Right forelimb (tissue), 1 donor: Measurements from ENCODE around the gene KLK10.
"Not testable (repeated sequence)": the region's sequence is repeated elsewhere in the genome, so short reads cannot be mapped to it uniquely, and the experiment has no call there.

Experiments used
- DNase-seq: peaks from one replicate; pipeline ENCODE4 v3.0.0-alpha.2; 2018

KLK10 gene

GRCh38 chr19:51001515-51001914, 18.0 kb downstream of the KLK10 start, which contains the start of gene KLK8:
KLK8 (minus strand) TSS chr19:51001604; CDS start chr19:51001167, 437 bp downstream.
- no peak for DNase-seq

DNA sequence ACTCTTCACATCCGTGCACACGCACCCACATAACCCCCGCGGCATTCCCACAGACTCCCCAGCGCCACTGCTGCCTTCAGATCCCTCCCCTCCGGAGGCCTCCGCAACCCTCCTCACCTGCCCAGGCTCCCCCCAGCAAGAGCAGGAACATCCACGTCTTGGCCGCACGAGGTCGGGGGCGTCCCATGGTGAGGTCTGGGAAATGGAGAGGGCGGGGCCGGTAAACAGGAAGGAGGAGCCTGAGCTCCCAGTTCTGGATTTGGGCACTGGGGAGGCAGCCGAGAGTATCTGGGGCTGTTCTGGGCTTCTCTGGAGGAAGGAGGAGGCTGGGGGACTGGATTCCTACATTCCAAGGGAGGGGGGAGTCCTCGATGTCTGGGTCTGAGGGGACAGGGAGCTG, 18.5 kb downstream of the KLK10 start:
- DNase-seq, result no peak

GRCh38 chr19:51000426-51000825, 19.1 kb downstream of the KLK10 start:
- DNase-seq, result no peak

- no peak for DNase-seq
Observed at GRCh38 chr19:50998686-50999085, 20.8 kb downstream of the KLK10 start.

DNA sequence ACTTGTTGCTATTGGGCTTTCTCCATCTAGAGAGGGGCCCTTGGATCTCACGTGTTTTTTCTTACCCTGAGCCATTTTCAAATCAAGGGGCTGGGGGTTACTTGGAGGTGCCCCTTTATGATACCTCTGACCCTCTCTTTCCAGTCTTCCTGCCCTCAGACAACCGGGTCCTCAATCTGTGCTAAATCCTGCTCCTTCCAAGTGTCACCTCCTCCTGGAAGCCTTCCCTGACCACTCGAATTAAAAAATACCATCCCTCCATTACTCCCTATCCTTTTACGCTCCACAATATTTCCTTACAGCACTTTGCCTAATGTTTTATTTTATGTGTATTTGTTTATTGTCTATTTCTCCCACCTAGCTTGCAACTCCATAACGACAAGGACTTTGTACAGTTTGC, 21.4 kb downstream of the KLK10 start:
- DNase-seq, result no peak

GRCh38 chr19:50994129-50994528, 25.4 kb downstream of the KLK10 start:
- DNase-seq, result no peak

DNA sequence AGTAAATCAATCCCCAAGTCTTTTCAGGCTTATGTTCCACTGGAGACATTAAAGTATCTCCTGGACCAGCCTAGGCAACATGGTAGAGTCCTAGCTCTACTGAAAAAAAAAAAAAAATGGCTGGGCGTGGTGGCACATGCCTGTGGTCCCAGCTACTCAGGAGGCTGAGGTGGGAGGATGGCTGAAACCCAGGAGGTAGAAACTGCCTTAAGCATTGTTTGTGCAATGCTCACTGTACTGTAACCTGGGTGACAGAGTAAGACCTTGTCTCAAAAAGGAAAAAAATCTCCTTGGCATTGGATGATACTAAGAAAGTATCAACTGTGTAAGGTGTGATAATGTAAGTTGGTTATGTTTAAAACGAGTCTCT, 26.9 kb downstream of the KLK10 start:
- DNase-seq, result no peak

GRCh38 chr19:50984416-50984815, 35.1 kb downstream of the KLK10 start:
- not testable (repeated sequence) for DNase-seq

- DNase-seq, result no peak
Observed at GRCh38 chr19:50983625-50984292, 35.8 kb downstream of the KLK10 start, which contains the start of gene KLK7. KLK7 (minus strand) TSS chr19:50983917; CDS start chr19:50982399, 1,518 bp downstream.

GRCh38 chr19:50982186-50982585, 37.3 kb downstream of the KLK10 start:
- no peak for DNase-seq

DNA sequence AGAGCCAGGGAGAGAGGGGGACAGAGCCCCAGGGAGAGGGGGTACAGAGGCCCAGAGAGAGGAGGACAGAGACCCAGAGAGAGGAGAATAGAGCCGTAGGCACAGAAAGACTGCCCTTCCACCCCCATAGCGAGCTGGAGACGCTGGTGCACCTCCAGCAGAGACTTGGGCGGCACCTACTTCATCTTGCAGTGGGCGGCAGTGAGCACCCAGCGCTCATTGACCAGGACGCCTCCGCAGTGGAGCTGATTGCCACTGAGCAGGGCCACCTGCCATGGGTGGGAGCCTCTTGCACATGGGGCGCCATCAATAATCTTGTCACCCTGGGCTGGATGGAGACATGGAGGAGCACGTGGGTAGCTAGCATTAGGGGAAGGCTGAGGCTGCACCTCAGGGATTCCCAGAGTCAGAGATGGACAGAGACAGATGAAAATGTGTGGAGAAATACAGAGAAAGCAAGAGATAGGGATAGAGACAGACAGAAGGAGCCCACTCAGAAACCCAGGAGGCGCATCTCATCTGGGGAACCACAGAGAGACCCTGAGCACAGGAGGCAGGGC, 37.8 kb downstream of the KLK10 start:
- no peak for DNase-seq

DNA sequence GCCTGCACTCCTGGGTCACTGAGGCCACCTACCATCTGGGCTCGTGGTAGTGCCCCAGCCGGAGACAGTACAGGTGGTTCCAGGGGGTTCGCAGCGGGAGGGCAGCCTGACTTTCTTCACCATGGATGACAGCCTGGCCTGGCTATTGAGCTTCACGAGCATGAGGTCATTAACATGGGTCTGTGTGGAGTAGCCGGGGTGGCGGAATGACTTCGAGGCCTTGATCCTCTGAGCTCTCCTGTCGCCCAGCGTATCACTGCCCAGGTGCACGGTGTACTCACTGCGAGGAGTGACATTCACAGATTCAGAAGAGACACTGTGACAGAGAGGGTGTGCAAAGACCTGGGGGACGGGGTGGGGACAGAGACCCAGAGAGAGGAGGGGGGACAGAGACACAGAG, 39.3 kb downstream of the KLK10 start:
- DNase-seq, result no peak

DNA sequence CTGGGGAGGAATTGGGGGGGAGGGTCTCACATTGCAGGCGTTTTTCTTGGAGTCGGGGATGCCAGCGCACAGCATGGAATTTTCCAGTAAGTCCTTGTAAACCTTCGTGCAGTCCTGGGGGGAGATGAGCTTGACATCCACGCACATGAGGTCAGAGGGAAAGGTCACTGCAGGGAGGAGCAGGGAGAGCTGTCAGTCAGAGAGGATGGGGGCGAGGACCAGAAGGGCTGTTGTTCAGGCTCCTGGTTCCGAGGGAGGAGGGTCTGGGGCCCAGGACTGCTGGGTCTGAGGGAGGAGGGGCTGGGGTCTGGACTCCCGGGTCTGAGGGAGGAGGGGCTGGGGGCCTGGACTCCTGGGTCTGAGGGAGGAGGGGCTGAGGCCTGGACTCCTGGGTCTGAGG, 39.8 kb downstream of the KLK10 start:
- no peak for DNase-seq

GRCh38 chr19:50978772-50979390, 40.6 kb downstream of the KLK10 start:
- no peak for DNase-seq

GRCh38 chr19:50977626-50978025, 41.9 kb downstream of the KLK10 start:
- DNase-seq, result no peak

DNA sequence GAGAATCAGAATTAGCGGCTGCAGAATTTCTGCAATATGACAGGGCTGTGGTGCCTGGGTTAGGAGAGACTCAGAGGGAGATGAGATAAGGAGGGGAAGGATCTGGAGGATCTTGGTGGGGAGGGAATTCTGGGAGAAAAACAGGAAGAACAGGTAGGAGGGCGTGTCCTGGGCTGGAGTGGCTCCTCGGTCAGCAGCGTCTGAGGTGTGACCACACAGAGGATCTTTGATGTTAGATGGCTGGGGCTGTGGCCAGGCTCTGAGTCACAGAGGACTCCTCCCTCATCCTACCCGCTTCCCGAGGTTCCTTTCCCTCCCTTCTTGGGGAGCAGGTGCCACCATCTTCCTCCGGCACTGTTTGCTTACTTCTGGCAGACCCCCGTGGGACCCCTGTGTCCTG, 43.7 kb downstream of the KLK10 start:
- no peak for DNase-seq

DNA sequence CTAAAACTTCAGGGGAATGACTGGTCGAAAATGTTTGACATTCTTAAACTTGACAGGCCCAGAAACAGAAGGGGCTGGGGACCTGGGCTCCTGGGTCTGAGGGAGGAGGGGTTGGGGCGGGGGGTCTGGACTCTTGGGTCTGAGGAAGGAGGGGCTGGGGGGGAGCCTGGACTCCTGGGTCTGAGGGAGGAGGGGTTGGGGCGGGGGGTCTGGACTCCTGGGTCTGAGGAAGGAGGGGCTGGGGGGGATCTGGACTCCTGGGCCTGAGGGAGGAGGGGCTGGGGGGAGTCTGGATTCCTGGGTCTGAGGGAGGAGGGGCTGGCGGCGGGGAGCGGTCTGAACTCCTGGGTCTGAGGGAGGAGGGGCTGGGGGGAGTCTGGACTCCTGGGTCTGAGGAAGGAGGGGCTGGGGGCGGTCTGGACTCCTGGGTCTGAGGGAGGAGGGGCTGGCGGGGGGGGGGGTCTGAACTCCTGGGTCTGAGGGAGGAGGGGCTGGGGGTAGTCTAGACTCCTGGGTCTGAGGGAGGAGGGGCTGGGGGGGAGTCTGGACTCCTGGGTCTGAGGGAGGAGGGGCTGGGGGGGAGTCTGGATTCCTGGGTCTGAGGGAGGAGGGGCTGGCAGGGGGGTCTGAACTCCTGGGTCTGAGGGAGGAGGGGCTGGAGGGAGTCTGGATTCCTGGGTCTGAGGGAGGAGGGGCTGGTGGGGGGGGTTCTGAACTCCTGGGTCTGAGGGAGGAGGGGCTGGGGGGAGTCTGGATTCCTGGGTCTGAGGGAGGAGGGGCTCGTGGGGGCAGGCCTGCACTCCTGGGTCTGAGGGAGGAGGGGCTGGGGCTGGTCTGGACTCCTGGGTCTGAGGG, 44.6 kb downstream of the KLK10 start:
- DNase-seq, result no peak

- DNase-seq, result no peak
Observed at GRCh38 chr19:50972795-50973376, 46.6 kb downstream of the KLK10 start.

DNA sequence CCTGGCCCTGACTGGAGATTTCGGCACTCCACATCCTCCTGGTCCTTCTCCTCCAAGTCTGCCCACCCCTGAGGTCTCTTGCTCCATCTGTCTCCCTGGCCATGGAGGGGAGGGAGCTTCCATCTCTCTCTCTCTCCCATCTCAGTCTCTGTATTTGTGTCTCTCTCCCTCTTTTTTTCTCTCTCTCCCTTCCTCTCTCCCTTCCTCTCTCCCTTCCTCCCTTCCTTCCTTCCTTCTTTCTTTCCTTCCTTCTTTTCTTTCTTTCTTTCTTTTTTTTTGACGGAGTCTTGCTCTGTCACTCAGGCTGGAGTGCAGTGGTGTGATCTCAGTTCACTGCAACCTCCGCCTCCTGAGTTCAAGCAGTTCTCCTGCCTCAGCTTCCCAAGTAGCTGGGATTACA, 49.7 kb downstream of the KLK10 start:
- not testable (repeated sequence) for DNase-seq

- DNase-seq, result no peak
Observed at GRCh38 chr19:50969413-50969760, 50.1 kb downstream of the KLK10 start, which contains the start of gene KLK6. KLK6 (minus strand) TSS chr19:50969591; CDS start chr19:50968104, 1,487 bp downstream.

GRCh38 chr19:50968716-50969412, 50.6 kb downstream of the KLK10 start:
- DNase-seq, result no peak
